Measurements from ENCODE around the gene CCNJL. TPM values are rescaled to one million over a fixed set of nuclear protein-coding genes. Genes with fewer than 3 reads are reported as not detected.

The CCNJL gene, protein sequence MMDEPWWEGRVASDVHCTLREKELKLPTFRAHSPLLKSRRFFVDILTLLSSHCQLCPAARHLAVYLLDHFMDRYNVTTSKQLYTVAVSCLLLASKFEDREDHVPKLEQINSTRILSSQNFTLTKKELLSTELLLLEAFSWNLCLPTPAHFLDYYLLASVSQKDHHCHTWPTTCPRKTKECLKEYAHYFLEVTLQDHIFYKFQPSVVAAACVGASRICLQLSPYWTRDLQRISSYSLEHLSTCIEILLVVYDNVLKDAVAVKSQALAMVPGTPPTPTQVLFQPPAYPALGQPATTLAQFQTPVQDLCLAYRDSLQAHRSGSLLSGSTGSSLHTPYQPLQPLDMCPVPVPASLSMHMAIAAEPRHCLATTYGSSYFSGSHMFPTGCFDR
- total RNA-seq = not detected in 2 replicates

DNA sequence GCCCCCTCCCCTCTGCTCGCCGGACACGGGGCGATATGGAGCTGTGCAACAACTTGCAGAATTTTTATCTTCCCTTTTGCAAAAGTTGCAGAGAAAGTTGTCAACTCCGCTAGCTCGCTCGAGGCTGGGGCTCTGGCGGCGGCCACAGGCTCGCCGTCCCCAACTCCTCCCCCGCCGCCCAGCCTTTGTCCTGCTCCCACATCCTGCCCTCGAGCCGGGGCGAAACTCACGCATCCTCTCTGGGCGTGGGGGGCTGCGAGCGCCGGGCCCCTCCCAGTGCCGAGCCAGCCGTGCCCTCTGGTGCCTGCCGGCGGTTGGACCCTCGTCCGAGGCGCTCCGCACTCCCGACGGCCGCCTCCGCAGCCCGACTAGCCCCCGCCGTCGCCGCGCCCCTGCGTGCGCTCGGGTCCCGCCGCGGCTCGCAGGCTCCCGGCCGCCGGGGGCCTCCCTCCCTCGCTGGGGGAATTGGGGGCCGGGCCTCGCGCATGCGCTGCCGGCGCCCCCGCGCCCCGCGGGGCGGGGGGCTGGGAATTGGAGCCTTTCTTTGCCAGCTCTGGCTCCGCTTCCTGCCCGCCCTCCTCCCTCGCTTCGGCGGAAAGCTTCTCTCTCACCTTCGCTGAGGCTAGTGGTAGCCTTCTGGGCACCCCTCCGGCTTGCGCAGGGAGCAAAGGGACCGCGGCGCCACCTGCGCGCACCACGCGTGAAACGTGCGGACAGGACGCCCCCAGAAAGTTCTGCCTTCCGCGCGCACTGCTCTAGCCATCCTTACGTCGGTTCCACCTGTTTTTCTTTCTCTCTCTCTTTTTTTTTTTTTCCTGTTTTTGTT, at the start of gene CCNJL:
CCNJL (minus strand) TSS at position 431 of the 826 bp plus-strand sequence. CDS start 641 bp downstream, outside the sequence.
- intact Hi-C loops (cut with micrococcal nuclease) = no loop called here

DNA sequence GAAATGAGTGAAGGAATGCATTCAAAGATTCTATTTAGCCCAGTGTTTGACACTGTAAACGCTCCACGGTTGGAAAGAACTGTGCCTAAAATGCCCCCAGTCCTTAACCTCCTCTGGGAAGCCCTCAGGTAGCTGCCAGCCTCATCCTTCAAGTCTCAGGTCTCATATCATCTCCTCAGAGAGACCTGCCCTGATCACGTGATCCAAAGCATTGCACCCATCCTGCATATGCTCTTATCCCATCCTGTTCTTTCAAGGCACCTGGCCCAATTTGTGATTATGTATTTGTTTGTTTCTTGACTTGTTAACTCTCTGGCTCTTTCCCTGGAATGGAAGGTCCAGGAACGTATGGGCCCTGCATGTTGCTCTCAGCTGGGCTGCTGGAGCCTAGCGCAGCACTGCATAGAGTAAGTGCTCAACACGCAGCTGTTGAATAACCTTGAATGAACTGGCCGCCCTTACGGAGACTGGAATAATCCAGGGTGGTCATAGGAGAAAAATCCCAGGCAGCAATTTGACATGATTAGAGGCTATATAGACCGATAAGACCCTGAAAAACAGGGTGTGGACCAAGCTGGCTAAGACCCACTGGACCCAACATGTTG, 49.4 kb upstream of the CCNJL start:
- intact Hi-C loops (cut with micrococcal nuclease) = no loop called here

DNA sequence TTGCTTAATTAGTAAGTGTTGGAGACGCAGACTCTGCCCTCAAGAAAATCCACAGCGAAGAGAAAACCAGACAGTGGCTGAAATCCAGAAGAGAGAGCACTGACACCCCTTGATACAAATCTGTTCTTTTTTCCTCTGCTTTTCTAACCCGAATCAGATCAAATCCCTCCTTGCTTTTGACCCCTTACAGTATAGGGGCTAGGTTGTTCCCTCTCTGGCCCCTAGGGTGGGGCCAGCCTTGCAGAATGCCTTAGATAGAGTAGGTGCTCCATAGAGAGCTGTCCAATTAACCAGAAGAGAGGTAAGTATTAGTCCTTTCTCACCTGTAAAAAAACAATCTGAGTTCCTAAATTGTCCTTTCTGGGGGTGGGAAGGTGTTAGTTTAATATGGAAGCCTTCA, 47.9 kb upstream of the CCNJL start:
- intact Hi-C loops (cut with micrococcal nuclease) = no loop called here

DNA sequence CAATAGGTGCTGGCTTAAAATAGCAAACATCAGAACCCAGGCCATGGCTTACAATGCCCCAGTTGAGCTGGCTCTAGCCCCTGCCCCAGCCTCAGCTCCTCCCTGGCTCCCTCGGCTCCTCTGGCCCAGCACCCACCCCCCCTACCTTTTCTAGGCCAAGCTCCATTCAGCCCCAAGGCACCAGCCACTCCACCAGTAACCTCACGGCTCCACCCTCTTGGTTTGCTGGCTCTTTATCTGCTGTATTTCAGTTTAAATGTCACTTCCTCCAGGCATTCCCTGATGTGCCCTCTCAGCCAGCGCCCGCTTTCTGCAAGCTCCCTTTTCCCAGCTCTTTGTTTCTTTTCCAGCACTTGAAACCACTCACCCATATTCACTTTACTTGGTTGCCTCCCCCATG, 47.5 kb upstream of the CCNJL start:
- intact Hi-C loops (cut with micrococcal nuclease) = no loop called here

DNA sequence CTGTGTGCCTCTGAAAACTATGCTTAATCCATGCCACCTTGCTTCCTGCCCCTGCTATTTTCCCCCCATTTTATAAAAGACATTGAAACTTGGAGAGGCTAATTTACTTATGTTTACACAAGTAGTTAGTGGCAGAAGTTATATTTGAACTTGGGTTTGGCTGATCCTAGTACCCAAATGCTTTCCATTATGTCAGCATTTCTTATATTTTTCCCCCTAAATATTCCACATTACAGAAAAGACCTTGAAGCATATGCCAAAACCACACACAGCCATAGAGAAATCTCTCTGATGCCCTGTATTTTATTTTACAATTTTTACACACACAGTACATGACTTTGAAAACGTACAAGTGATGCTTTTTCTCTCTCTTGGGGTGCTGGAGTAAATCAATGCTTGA, 46.9 kb upstream of the CCNJL start:
- intact Hi-C loops (cut with micrococcal nuclease) = no loop called here

DNA sequence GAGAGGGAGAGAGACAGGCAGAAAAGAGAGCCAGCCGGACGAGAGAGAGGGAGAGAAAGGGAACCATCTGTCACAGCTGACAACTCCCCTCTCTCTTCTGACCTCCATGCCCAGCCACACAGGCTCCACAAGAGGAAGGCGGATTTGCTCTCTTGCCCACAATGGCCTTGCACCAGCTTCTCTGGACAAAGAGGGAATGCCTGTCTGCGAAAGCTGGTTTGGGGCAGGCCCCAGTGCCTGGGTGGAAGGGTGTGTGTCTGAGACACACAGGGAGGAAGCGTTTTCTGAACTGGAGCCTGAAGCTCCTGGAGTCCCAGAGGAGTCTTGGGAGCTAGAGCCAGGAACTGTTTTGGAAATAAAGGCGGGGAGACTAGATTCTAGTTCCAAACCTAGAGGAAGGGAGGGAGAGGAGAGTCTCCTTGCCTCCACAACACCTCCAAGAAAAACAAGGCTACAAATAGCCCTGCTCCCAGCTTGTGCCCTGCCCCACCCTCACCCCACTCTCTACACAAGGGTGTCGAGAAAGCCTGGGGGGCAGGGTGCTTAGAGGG, 45.6 kb upstream of the CCNJL start:
- intact Hi-C loops (cut with micrococcal nuclease) = no loop called here

DNA sequence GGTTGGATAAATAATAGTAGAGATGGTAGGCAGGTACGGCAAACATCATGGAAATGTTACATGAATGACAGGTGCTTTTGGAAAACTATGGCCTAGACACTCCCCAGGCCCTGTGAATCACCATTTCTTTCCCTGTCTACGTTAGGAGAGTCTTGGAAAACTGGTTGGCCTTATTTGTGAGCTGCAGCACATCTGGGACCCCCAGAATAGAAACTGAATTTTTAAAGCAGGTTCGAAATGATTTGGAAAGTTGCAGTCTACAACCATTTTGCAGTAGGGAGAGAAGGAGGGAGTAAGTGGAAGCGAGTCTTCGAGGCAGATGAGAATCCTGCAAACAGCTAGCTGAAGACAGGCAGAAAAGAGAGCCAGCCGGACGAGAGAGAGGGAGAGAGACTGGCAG, 45.0 kb upstream of the CCNJL start:
- intact Hi-C loops (cut with micrococcal nuclease) = no loop called here

DNA sequence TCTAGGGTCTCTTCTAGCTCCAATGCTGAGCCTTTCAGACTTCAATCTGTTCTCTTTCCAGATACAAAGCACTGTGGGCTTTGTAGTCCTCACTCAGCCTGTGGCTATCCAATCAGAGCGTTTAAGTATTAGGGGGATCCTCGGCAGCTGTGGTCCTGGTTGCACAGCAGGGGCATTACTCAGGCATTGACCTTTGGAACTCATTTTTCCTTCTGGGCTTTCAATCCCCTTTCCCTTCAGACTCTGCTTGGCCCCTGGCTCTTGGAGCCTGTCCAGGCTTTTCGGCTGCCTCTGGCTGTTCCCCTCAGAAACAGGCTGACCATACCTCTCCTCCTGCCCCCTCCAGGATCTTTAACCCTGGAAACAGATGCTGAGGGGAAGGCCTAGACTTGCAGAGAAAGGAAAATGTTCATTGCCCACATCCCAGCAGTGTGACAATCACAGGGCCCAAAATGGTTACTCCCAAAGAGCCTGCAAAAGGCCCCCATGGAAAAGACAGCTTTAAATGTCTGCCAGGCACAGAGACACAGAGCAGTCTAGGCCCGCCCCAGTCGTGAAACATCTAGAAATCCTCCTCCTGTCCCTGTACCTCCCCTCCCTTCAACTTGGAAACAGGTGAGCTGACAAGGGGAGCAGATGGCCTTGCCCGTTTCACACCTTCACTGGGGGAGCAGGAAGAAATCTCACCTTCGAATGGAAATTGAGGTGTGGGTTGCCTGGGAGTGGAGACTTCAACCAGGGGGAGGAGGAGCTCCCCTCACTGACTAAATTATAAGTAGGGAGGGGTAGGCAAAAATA, 44.4 kb upstream of the CCNJL start:
- intact Hi-C loops (cut with micrococcal nuclease) = no loop called here

DNA sequence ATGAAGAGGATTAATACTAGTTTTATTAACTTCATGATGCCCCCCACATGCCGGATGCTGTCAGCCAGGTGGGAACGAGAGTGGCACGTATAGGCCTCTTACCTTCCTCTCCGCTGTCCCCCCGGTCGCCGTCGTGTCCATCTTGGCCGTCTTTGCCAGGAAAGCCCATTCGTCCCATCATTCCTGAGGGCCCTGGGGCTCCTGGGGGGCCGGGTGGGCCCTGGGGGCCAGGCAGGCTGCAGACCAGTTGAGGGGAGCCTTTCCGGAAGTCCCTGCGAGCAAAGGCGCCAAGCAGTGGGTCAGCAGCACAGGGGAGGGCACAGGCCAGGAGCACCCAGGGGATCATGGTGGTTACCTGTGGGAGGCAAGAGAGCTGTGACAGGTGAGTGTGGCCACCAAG, 42.3 kb upstream of the CCNJL start:
- intact Hi-C loops (cut with micrococcal nuclease) = no loop called here

DNA sequence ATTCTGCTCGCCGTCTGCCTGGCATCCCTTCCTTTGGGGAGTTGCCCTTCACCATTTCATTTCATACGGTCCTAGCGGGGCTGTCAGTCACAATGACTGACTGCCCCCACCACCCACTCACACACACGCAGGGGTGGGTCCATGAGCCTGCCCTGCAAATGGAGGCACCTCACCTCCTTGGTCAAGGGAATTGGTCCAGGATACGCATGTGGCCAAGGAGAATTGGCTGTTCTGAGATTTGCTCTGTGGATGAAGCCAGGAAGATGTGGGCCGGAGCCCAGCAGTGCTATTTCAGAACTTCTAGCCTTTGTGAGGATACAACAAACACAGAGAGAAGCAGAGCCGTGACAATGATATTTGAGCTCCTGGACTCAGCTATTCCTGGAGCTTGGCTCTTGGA, 41.0 kb upstream of the CCNJL start:
- intact Hi-C loops (cut with micrococcal nuclease) = no loop called here

DNA sequence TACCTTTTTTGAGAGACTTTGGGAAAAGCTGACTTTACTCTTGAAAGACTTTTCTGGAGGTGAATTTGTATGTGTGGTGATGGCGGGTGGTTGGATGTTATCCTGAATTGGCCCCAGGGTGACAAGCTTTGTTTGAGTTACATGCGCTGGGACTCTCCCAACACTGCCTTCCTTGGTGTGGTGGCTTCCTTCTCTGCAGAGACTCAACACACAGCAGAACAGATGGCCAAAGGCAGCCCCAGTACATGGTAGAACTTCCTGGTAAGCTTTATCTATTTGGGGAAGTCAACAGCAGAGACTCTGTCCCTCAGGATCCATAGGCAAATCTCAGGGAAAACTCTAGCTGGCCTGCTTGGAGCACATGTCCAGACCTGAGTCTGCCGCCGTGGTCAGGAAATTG, 39.9 kb upstream of the CCNJL start:
- intact Hi-C loops (cut with micrococcal nuclease) = no loop called here

DNA sequence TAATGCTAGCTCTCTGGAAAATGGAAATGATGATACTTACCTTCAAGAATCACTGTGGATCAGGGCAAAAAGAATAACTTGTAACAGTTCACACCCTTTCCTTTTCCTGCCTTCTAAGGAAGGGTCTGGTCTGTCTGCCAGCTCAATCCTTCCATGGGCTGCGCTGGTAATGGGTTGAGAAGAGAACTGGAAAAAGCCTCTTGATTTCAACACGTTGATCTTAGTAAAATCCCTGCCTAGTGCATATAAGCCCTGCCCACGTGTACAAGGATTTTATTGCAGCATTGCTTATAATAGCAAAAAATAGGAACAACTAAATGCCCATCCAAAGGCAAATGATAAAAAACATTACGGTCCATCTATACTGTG, 37.6 kb upstream of the CCNJL start:
- intact Hi-C loops (cut with micrococcal nuclease) = loop anchor here (10.0 kb wide), 1 partner anchor 265 kb away; no protein-coding TSS in a partner anchor

DNA sequence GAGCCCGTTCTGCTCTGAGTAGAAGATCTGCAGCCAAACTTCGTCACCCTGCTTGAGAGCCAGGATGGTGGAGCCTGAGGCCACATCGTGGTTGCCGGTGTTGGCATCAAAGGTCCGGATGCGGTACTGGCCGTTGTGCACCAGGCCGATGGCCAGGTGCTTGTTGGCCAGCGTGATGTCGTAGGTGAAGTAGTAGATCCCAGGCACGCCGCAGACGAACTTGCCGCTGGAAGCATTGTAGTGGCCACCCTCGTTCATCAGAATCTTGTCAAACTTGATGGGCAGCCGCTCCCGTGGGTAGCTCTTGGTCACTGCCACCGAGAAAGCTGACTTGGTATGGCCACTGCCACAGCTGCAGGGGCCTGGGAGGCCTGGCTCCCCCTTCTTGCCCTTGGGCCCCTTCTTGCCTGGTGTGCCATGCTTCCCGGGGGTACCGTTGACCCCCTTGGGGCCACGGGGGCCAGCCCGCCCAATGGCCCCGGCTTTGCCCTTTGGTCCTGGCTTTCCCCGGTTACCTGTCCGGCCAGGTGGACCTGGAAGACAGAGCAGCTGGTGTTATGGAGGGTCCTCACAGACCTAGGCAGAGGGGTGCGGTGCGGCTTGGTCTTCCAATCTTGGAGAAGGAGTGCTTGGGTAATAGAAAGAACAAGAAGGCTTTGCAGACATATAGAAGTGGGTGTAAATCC, 37.0 kb upstream of the CCNJL start:
- intact Hi-C loops (cut with micrococcal nuclease) = loop anchor here (10.0 kb wide), 1 partner anchor 265 kb away; no protein-coding TSS in a partner anchor

DNA sequence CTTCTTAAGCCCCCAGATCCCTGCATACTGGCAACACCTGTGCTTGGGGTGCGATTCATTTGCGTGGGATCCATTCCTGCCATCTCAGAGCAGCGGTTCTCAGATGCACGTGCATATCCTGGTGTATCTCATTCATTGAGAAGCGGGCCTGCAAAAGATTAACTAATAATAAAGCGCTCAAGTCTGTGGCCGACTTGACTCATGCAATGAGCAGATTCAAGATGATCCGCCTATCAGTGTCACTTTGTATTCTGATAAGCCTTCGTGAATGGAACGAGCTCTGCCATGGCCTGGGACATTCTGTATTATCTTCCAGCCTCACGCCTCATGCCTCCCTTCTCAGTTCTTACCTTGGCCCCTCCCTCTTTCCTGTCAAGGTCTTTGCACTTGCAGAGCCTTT, 35.7 kb upstream of the CCNJL start:
- intact Hi-C loops (cut with micrococcal nuclease) = loop anchor here (10.0 kb wide), 1 partner anchor 263 kb away; no protein-coding TSS in a partner anchor

DNA sequence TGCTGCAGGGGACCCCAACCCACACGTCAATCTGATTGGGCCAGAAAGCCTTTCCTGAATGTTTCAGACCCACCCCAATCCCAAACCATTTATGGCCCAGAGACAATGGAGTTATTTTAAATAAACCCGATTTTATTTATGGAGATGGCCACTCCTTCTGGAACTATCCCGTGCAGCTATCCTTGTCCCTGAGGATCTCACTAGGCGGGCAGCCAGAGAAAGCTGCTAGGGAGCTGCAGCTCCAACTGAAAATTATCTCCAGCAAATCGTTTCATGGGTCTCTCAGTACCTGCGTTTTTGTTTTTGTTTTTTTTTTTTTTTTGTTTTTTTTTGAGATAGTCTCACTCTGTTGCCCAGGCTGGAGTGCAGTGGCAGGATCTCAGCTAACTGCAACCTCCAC, 35.1 kb upstream of the CCNJL start:
- intact Hi-C loops (cut with micrococcal nuclease) = loop anchor here (10.0 kb wide), 1 partner anchor 263 kb away; no protein-coding TSS in a partner anchor

DNA sequence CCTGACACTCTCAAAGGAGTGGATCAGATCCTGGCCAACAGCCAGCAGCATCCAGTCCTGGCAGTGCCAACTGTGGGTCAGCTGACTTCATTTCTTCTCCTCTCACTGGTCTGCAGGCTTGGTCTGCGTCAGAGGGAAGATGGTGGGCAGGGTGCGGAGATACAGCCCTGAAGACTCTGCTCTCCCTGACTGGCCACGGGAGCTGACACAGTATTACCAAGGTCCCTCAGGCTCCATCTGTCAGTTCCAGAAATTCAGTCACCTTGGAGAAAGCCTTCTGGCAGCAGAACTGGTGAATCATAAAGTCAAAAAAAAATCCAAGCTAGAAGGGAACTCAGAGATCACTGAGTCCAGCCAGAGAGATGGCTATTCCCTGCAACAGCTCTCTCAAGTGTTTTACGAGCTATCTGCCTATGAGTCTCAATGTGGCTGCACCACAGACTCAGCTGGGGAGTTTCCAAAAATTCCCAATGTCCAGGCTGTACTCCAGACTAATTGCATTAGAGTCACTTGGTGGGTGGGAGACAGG, 30.1 kb upstream of the CCNJL start:
- intact Hi-C loops (cut with micrococcal nuclease) = loop anchor here (10.0 kb wide), 1 partner anchor 258 kb away; no protein-coding TSS in a partner anchor

DNA sequence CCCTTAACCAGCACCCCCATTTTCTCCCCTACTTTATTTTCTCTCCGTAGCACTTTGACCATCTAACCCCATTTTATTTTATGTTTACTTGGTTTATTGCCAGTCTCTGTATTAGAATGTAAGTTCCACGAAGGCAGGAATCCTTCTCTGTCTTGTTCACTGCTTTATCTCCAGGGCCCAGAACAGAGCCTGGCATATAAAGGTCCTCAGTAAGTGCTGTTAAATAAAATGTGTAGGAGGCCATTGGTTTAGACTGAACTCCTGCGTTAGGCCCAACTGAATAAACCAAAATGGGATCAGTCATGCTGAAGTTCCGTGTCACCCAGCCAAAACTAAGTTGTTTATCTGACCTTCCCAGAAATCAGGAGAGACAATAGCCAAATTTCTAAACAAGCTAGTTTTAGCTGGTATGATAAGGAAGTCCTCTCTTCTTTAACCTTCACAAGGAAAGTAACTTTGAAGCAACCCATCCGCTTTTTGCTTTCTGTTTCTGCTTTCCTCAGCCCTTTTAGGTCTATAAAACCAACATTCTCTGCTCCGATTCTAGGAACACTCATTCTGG, 29.0 kb upstream of the CCNJL start:
- intact Hi-C loops (cut with micrococcal nuclease) = loop anchor here (10.0 kb wide), 1 partner anchor 257 kb away; no protein-coding TSS in a partner anchor

DNA sequence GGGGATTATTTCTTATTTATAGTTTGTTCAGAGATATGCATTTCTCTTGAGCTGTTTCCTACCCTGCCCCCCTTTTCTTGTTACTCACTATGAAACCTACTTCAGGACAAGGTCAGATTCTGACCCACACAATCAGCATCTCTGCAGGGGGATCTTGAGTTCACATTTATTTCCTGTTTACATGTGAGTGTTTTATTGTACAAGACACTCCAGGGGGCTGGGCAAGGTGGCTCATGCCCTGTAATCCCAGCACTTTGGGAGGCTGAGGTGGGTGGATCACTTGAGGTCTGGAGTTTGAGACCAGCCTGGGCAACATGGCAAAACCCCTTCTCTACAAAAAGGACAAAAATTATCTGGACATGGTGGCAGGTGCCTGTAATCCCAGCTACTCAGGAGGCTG, 28.1 kb upstream of the CCNJL start:
- intact Hi-C loops (cut with micrococcal nuclease) = loop anchor here (10.0 kb wide), 1 partner anchor 256 kb away; no protein-coding TSS in a partner anchor

DNA sequence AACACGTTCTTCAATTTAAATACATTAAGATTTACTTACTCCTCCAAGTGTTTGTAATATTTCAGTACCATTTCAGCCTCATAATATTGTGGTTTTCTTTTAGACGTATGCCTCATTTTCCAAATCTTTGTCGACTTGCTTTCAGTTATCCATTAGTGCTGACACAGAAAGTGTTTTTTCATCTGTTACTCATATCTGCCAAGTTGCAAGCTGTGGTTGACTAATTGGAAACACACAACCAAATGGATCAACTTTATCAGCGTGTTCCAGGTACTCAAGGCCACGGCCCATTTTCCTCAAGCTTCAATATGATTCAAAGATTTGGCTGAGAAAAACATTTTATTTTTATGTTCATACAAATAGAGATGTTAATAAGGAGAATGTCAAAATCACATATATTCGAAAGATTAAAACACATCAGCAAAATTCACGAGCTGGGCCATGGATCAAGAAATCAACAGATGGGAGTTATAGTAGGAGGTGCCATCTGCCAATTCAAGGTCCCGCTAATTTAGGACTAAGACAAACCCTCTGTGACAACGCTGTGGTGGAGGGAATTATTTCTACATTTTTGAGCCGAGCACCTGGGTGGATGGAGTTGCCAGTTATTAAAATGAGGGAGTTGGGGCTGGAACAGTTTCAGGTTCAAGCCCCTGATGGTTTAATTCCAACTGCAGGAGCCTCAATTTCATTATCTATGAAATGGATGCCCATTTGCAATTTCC, 27.2 kb upstream of the CCNJL start:
- intact Hi-C loops (cut with micrococcal nuclease) = loop anchor here (10.0 kb wide), 1 partner anchor 255 kb away; no protein-coding TSS in a partner anchor
